Hepatocyte (in vitro differentiated cells): ENCODE results near the gene NDST1. TPM values are rescaled to one million over a fixed set of nuclear protein-coding genes. Genes with fewer than 3 reads are reported as not detected.

Experiments used
- DNase-seq: peaks from one replicate; pipeline ENCODE4 v3.0.0-alpha.2; 2016; ENCODE audit warnings: low spot score
- H2AFZ ChIP-seq: fragments of 200-600 bp; sonication (generic); 2 replicates; pipeline ENCODE4 v1.6.0; 2016; ENCODE audit warnings: antibody characterized with exemption, mild to moderate bottlenecking
- H3K27ac ChIP-seq: fragments of 200-600 bp; sonication (generic); 2 replicates; pipeline ENCODE4 v1.5.1; 2016; ENCODE audit warnings: mild to moderate bottlenecking
- H3K27me3 ChIP-seq: fragments of 200-600 bp; sonication (generic); 2 replicates; pipeline ENCODE4 v1.6.1; 2016
- H3K36me3 ChIP-seq: fragments of 200-600 bp; sonication (generic); replicated peaks from 2 replicates; pipeline ENCODE4 v1.5.1; 2016; ENCODE audit warnings: low read depth; ENCODE audit not compliant: insufficient read depth
- H3K4me1 ChIP-seq: fragments of 200-600 bp; sonication (generic); 2 replicates; pipeline ENCODE4 v1.5.1; 2016; ENCODE audit warnings: mild to moderate bottlenecking, moderate library complexity; ENCODE audit not compliant: insufficient read depth
- H3K4me2 ChIP-seq: fragments of 200-600 bp; sonication (generic); 2 replicates; pipeline ENCODE4 v1.6.0; 2016
- H3K4me3 ChIP-seq: fragments of 200-600 bp; sonication (generic); 2 replicates; pipeline ENCODE4 v1.5.1; 2016; ENCODE audit warnings: mild to moderate bottlenecking
- H3K79me2 ChIP-seq: fragments of 200-600 bp; sonication (generic); 2 replicates; pipeline ENCODE4 v1.6.0; 2017; ENCODE audit warnings: mild to moderate bottlenecking
- H3K9me2 ChIP-seq: fragments of 200-600 bp; sonication (generic); replicated peaks from 2 replicates; pipeline ENCODE4 v1.6.0; 2017; ENCODE audit warnings: mild to moderate bottlenecking; ENCODE audit not compliant: insufficient read depth
- H3K9me3 ChIP-seq: fragments of 200-600 bp; sonication (generic); 2 replicates; pipeline ENCODE4 v1.5.1; 2016; ENCODE audit warnings: low read depth, mild to moderate bottlenecking
- H4K20me1 ChIP-seq: fragments of 200-600 bp; sonication (generic); 2 replicates; pipeline ENCODE4 v1.6.0; 2016; ENCODE audit warnings: mild to moderate bottlenecking; ENCODE audit not compliant: insufficient read depth, poor library complexity, severe bottlenecking
- EZH2 ChIP-seq: fragments of 200-600 bp; sonication (generic); IDR thresholded peaks from 2 replicates; pipeline ENCODE4 v1.6.1; 2016; ENCODE audit warnings: antibody characterized with exemption, mild to moderate bottlenecking, borderline replicate concordance
- EZH2phosphoT487 ChIP-seq: fragments of 200-600 bp; sonication (generic); IDR thresholded peaks from one replicate; pipeline ENCODE4 v1.6.1; 2018; ENCODE audit warnings: antibody characterized with exemption, mild to moderate bottlenecking, low read depth, moderate library complexity; ENCODE audit not compliant: unreplicated experiment, severe bottlenecking
- WGBS: methylation state at CpG from one replicate; pipeline ENCODE4 v1.1.6; 2016; ENCODE audit warnings: low lambda C conversion rate; ENCODE audit errors: missing lambda C conversion rate; 5-methylcytosine and 5-hydroxymethylcytosine counted together
- polyA plus RNA-seq: library from polyadenylated mRNA; unstranded; fragments of >200 nt; fragmentation: Nextera tagmentation; extraction: Ambion mirVana; gene quantifications from 2 replicates; pipeline ENCODE4 v1.2.1, GENCODE V29; 2016
- total RNA-seq: library from RNA; depleted of rRNA; stranded (reverse); fragments of >200 nt; gene quantifications from 2 replicates; pipeline ENCODE4 v1.2.3, GENCODE V29; 2014
- TF ChIP-seq, protein P1 (sequence below): fragments of 200-600 bp; sonication (generic); IDR thresholded peaks from 2 replicates; pipeline ENCODE4 v1.5.1; 2016; ENCODE audit warnings: antibody characterized with exemption, mild to moderate bottlenecking; ENCODE audit not compliant: poor library complexity

Gene NDST1
- total and polyA plus RNA-seq, 2 experiments from 2014 or later, result 42.5 to 85.1 TPM

DNA sequence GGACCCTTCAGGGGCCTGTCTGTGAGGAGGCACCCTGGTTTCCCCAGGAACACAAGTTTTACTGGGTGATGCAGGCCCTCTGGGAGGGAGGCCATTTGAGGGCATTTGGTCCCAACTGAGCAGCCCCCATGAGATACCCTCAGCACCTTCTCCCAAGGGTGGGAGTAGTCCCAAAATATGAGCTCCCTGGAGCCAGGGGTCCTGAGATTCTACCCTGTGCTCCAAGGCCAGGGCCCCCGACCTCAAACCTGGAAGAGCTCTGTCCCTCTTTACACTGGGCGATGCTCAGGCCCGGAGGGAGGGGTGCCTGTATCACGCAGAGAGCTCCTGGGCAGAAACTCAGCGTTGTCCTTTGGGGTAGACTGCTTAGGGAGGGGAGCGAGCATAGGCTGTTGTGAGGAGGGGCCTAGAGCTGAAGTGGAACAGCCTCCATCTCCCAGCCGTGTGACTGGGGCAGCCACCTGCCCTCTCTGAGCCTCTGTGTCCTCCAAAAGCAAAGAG lies 68.6 kb downstream of the NDST1 start:
- no peaks in the 10 kb centered on the region for H3K27me3 ChIP-seq
- no peak overlapping the region for H2AFZ ChIP-seq
- no peak for DNase-seq
- no peaks in the 10 kb centered on the region for H3K79me2 ChIP-seq
- no peaks in the 10 kb centered on the region for H4K20me1 ChIP-seq
- TF ChIP-seq, protein P1, sequence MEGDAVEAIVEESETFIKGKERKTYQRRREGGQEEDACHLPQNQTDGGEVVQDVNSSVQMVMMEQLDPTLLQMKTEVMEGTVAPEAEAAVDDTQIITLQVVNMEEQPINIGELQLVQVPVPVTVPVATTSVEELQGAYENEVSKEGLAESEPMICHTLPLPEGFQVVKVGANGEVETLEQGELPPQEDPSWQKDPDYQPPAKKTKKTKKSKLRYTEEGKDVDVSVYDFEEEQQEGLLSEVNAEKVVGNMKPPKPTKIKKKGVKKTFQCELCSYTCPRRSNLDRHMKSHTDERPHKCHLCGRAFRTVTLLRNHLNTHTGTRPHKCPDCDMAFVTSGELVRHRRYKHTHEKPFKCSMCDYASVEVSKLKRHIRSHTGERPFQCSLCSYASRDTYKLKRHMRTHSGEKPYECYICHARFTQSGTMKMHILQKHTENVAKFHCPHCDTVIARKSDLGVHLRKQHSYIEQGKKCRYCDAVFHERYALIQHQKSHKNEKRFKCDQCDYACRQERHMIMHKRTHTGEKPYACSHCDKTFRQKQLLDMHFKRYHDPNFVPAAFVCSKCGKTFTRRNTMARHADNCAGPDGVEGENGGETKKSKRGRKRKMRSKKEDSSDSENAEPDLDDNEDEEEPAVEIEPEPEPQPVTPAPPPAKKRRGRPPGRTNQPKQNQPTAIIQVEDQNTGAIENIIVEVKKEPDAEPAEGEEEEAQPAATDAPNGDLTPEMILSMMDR, result no peak
- TF ChIP-seq EZH2 (no peak), EZH2phosphoT487 (no peak)
- no peaks in the 10 kb centered on the region for H3K9me2 ChIP-seq
- no peaks in the 10 kb centered on the region for H3K9me3 ChIP-seq
- peaks cover 34% of the 10 kb centered on the region for H3K4me1 ChIP-seq
- no peaks in the 10 kb centered on the region for H3K36me3 ChIP-seq
- H3K27ac ChIP-seq, result no peak overlapping the region
- WGBS, result 96% methylated on average over 7 of the region's 7 CpGs
- H3K4me3 ChIP-seq, result no peak overlapping the region
- no peak overlapping the region for H3K4me2 ChIP-seq

DNA sequence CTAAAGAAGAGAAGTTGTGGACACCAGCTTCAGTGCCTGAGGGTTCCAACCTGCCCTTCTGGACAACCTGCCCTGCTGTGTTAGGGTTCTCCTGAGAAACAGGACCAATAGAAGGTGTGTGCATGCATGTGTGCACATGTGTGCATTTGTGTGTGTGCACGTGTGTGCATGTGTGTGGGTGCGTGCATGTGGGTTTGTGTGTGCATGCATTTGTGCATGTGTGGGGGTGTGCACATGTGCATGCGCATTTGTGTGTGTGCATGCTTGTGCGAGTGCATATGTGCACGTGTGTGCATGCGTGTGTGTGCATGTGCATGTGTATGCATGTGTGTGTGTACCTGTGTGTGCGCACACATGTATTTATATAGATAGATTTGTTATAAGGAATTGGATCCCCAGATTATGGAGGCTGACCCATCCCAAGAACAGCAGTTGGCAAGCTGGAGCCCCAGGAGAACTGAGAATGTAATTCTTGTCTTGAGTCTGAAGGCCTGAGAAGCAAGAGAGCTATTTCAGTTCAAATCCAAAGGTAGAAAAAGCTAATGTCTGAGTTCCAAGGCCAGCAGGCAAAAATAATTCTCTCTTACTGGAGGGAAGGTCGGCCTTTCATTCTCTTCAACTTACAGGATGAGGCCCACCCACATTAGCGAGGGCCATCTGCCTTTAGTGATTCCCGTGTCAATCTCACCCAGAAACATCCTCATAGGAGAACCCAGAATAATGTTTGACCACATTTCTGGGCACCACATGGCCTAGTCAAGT lies 69.6 kb downstream of the NDST1 start:
- Histone ChIP-seq H3K4me3 (no peak overlapping the region), H4K20me1 (no peaks in the 10 kb centered on the region), H3K4me2 (no peak overlapping the region), H3K4me1 (peaks cover 45% of the 10 kb centered on the region), H3K36me3 (no peaks in the 10 kb centered on the region), H3K27ac (no peak overlapping the region), H2AFZ (no peak overlapping the region), H3K27me3 (no peaks in the 10 kb centered on the region), H3K79me2 (no peaks in the 10 kb centered on the region), H3K9me3 (no peaks in the 10 kb centered on the region), H3K9me2 (no peaks in the 10 kb centered on the region)
- DNase-seq, result no peak
- 85% methylated on average over 10 of the region's 10 CpGs for WGBS
- TF ChIP-seq EZH2 (no peak), EZH2phosphoT487 (no peak)
- TF ChIP-seq, protein P1, result no peak

DNA sequence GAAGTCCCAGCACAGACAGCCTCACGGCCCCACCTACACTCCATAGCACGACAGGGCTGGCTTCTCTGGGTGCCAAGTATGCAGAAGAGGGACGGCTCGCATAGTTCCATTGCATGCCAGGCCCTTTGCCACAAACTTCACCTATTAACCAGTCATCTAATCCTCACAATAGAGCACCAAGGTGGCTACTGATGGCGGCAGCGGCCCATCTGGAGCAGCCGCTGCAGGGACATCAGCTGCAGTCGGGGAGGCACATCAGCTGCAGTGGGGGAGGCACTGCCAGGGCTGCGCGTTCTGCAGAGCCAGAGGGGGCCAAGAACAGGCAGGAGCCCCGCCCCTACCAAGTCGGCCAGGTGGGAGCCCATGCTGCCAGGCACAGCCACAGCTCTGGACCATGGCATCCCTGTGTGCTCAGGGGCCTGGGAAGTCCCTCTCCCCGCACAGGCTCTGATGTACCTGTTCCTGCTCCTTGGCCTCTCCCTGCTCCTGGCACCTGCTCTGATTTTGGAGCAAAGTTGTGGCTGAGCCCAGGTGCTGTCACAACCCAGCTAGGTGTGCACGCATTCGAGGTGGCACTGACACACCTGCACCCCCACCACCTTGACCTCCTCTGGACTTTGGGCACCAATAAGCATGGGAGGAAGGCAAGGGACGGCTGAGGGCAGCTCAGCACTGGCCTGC lies 71.0 kb downstream of the NDST1 start:
- Histone ChIP-seq H3K79me2 (no peaks in the 10 kb centered on the region), H2AFZ (no peak overlapping the region), H3K4me2 (no peak overlapping the region), H3K27me3 (no peaks in the 10 kb centered on the region), H4K20me1 (no peaks in the 10 kb centered on the region), H3K27ac (no peak overlapping the region), H3K36me3 (no peaks in the 10 kb centered on the region), H3K4me3 (no peak overlapping the region), H3K9me3 (no peaks in the 10 kb centered on the region), H3K4me1 (peaks cover 56% of the 10 kb centered on the region), H3K9me2 (no peaks in the 10 kb centered on the region)
- TF ChIP-seq, protein P1, result no peak
- TF ChIP-seq EZH2phosphoT487, result no peak
- TF ChIP-seq EZH2, result no peak
- DNase-seq, result no peak
- WGBS, result 90% methylated on average over 15 of the region's 16 CpGs
